HG03097 (cell line): Measurements from ENCODE around the gene TENT5C.

Experiments used
- ATAC-seq: cut with Tn5 transposase; IDR thresholded peaks from one replicate; pipeline ENCODE4 v1.9.1; 2021; ENCODE audit not compliant: unreplicated experiment, low FRiP score

The TENT5C gene

GRCh38 chr1:117590273-117590925, 15.4 kb upstream of the TENT5C start:
- no peak for ATAC-seq

DNA sequence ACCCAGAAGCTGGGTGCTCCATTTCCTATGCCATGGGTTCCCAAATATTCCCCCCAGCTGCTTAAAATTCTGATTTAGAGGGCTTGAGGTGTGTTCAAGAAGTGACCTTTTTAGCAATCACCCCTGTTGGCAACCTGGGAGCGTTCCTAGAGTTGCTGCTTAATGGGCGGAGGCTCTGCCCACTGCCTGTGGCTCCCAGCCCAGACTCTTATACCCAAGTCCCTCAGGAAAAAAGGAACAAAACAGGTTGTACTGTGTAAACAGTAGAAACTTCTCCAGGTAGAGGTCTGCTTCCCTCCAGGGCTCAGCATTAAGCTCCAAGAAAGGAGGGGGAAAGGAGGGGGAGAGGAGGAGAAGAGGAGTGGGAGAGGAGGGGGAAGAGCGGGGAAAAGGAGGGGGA, 14.6 kb upstream of the TENT5C start:
- ATAC-seq: no peak

DNA sequence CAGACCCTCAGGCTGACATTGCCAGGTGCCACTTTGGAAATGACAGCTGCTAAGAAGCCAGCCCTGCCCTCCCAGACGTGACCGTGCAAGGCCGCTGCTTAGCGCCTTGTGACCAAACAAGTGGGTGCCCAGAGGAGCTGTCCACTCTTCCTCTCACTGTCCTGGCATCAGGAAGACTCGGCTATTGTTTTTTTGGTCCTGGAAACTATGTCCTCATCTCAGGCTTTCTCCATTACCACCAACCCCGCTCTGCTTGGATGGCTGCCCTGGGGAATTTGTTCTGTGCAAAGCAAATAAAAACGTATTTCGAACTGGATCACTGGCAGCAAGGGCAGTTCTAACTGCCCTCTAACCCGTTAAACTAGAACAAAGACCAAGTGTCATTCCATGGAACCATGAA, 13.7 kb upstream of the TENT5C start:
- ATAC-seq: no peak

DNA sequence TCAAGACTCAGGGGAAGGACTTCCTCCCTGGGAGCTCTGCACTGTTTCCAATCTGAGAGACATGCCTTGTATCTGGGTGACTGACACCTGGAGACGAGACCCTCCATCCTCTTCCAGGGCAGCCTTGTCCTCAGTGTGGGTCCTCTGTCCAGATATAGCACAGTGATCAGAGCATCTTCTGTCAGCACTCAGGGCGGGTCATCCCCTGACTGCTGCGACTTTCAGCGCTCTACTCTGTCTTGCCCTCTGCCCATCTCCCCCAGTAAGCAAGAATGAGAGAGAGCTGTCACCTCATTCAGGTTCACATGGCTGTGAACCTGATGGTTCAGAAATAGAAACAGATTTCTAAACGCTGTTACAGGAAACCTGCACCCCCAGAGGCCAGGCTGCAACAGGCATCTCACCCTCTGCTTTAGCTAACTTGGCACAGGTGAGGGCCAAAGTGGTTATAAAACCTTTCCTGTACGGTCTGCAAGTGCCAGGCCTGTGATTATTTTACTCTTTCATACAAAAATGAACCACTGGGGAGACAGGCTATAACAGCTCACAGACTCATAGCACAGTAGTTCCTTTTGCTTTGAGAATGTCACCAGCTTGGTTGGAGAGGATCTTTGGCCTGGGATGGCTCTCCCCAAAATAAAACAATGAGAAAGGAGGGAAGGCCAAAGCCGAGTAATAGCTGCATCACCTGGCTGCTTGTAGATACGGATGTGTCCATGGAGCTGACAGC, 11.4 kb upstream of the TENT5C start:
- ATAC-seq: no peak

- ATAC-seq: no peak
These were observed 9.7 kb upstream of the TENT5C start for GRCh38 chr1:117596023-117596720.

GRCh38 chr1:117598489-117598888, 7.4 kb upstream of the TENT5C start:
- no peak for ATAC-seq

DNA sequence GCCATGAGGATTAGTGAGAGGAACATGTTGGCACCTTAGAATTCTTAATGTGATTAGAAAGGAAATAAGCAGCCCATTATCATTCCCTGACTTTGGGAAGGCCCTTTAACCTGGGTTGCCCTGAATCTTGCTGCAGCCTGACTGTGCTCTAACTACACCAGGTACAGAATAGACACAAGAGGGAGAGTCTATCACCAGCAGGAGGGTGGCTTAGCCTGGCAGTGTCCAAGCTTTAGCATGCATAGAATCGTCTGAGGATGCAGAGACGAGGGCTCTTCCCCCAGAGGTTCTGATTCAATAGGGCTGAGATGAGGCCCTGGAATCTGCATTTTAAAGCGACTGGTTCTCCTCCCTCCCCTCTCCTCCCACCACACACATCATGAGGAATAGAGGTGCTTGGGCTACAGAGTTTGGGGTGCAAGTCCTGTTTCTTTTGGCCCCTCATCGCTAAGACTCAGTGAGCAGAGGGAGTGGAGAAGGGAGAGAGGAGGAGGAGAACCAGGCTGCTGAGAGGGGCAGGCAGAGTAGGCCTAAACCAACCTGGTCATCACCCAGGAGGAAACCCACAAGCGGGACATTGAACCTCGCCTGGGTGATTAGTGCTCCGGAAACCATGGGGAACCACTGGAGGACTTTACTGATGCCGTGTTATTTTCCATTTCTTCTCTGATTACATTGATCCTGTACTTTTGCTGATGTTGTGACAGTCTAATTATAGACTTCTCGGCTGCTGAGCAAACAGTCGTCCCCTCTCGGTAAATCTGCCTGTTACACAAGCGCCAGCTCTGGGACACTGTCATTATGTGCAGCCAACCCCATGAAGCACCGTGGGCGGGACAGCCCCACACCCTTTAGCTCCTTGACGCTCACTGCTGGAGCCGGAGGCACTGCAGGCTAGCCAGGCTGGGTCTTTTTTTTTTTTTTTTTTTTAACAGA, 6.3 kb upstream of the TENT5C start:
- no peak for ATAC-seq

GRCh38 chr1:117600325-117600943, 5.4 kb upstream of the TENT5C start:
- no peak for ATAC-seq

GRCh38 chr1:117600966-117601365, 4.9 kb upstream of the TENT5C start:
- no peak for ATAC-seq

- no peak for ATAC-seq
These were observed 3.0 kb upstream of the TENT5C start for GRCh38 chr1:117602862-117603261.

DNA sequence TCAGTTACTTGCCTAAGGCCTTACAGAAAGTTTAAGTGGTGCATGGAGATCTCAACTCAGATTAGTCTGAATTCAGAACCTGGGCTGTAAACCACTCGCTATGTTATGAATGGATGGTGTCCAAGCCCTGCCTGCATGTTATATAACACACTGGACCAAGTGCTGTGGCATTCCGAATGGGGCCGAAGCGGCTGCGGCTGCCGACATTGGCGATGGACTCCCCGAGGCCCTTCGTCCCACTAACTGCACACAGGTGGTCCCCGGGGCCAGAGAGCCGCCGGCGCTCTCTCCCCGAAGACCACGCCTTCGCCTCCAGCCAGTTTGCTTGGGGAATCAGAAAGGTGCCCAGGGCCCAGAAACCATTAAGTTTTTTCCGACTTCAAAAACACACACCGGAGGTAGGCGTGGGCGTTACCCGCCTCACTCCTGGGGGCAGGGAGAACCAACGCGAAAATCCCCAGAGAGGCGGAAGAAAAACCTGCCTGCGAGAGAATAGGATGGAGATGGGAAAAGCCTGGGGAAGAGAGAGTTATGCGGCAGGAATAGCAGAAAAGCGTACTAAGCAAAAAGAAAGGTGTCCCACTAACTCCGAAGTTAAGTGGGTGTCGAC, 579 bp upstream of the TENT5C start:
- ATAC-seq: peak; percentile 16

- no peak for ATAC-seq
These were observed 992 bp downstream of the TENT5C start for GRCh38 chr1:117606649-117607430.

GRCh38 chr1:117607471-117607870, 1.6 kb downstream of the TENT5C start:
- ATAC-seq: no peak

- no peak for ATAC-seq
These were observed 2.3 kb downstream of the TENT5C start for GRCh38 chr1:117608115-117608615.

GRCh38 chr1:117608758-117609157, 2.9 kb downstream of the TENT5C start:
- no peak for ATAC-seq

GRCh38 chr1:117609471-117609911, 3.6 kb downstream of the TENT5C start:
- no peak for ATAC-seq

GRCh38 chr1:117610036-117610435, 4.2 kb downstream of the TENT5C start:
- no peak for ATAC-seq

DNA sequence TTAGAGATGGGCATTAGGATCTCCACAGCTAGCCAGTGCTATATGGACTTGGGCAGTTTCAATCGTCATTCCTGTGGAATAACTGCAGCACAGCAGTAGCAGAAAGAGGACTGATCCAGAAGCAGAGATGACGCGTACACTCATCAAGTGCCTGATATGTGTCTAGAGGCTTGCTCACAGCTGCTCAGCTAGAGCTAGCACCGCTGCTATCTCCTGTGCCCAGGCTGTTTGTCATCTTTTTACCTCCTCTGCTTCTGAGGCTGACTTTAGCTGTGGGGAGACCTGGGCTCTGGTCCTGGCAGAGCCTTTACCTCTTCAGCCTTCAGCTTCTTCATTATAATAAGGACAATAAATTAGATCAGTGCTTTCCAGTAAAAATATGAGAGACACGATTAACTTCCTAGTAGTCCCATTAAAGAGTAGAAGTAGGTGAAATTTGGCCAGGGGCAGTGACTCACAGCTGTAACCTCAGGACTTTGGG, 5.3 kb downstream of the TENT5C start:
- ATAC-seq: no peak
